ENCODE measurements around the gene TMEM30B. TPM values are rescaled to one million over a fixed set of nuclear protein-coding genes. Genes with fewer than 3 reads are reported as not detected.
A peak's percentile ranks its signal among the peaks of the same experiment; 100 is the strongest.

TMEM30B gene
- total and polyA plus RNA-seq, 2 experiments from 2014 or later: 18.2 to 19.3 TPM

GRCh38 chr14:61328626-61329262 is 47.6 kb upstream of the TMEM30B start:
- Histone ChIP-seq H3K79me2 (no peaks in the 10 kb centered on the region), H3K4me3 (no peak overlapping the region), H3K9me2 (replicated peaks; ENCODE audit: insufficient read depth) (no peaks in the 10 kb centered on the region), H3K4me1 (ENCODE audit: insufficient read depth) (no peaks in the 10 kb centered on the region), H4K20me1 (ENCODE audit: insufficient read depth, poor library complexity, severe bottlenecking) (no peaks in the 10 kb centered on the region), H3K27me3 (peaks cover 6% of the 10 kb centered on the region), H2AFZ (no peak overlapping the region), H3K36me3 (replicated peaks; ENCODE audit: insufficient read depth, low read depth) (no peaks in the 10 kb centered on the region), H3K9me3 (ENCODE audit: low read depth) (no peaks in the 10 kb centered on the region), H3K4me2 (no peak overlapping the region), H3K27ac (no peak overlapping the region)
- no peak for TF ChIP-seq EZH2 (IDR thresholded peaks at IDR 0.05; ENCODE audit: borderline replicate concordance)
- TF ChIP-seq EZH2phosphoT487 (IDR thresholded peaks at IDR 0.05; ENCODE audit: low read depth, severe bottlenecking, unreplicated experiment): no peak
- TF ChIP-seq CTCF (IDR thresholded peaks at IDR 0.05; ENCODE audit: poor library complexity): no peak
- DNase-seq (ENCODE audit: low spot score): no peak
- 96% methylated on average over 4 of the region's 4 CpGs for WGBS (ENCODE audit: low lambda C conversion rate, missing lambda C conversion rate)

GRCh38 chr14:61326847-61327246 is 45.7 kb upstream of the TMEM30B start:
- no peak for TF ChIP-seq CTCF (IDR thresholded peaks at IDR 0.05; ENCODE audit: poor library complexity)
- no peak for TF ChIP-seq EZH2 (IDR thresholded peaks at IDR 0.05; ENCODE audit: borderline replicate concordance)
- no peak for TF ChIP-seq EZH2phosphoT487 (IDR thresholded peaks at IDR 0.05; ENCODE audit: low read depth, severe bottlenecking, unreplicated experiment)
- no peaks in the 10 kb centered on the region for H3K79me2 ChIP-seq

GRCh38 chr14:61326146-61326545 is 45.0 kb upstream of the TMEM30B start:
- no peaks in the 10 kb centered on the region for H3K9me2 ChIP-seq (replicated peaks; ENCODE audit: insufficient read depth)
- H2AFZ ChIP-seq: no peak overlapping the region
- 94% methylated on average over 1 of the region's 1 CpG for WGBS (ENCODE audit: low lambda C conversion rate, missing lambda C conversion rate)
- no peak overlapping the region for H3K4me3 ChIP-seq
- no peaks in the 10 kb centered on the region for H3K36me3 ChIP-seq (replicated peaks; ENCODE audit: insufficient read depth, low read depth)
- TF ChIP-seq EZH2 (IDR thresholded peaks at IDR 0.05; ENCODE audit: borderline replicate concordance): no peak
- no peak for TF ChIP-seq CTCF (IDR thresholded peaks at IDR 0.05; ENCODE audit: poor library complexity)
- TF ChIP-seq EZH2phosphoT487 (IDR thresholded peaks at IDR 0.05; ENCODE audit: low read depth, severe bottlenecking, unreplicated experiment): no peak
- H3K9me3 ChIP-seq (ENCODE audit: low read depth): no peaks in the 10 kb centered on the region
- DNase-seq (ENCODE audit: low spot score): no peak
- H4K20me1 ChIP-seq (ENCODE audit: insufficient read depth, poor library complexity, severe bottlenecking): no peaks in the 10 kb centered on the region
- no peak overlapping the region for H3K4me2 ChIP-seq
- no peak overlapping the region for H3K27ac ChIP-seq
- H3K79me2 ChIP-seq: no peaks in the 10 kb centered on the region
- peaks cover 26% of the 10 kb centered on the region for H3K27me3 ChIP-seq
- H3K4me1 ChIP-seq (ENCODE audit: insufficient read depth): peaks cover 6% of the 10 kb centered on the region

More at GRCh38 chr14:61326847-61327246, 45.7 kb upstream of the TMEM30B start:
- Histone ChIP-seq H3K4me3 (no peak overlapping the region), H3K27me3 (peaks cover 24% of the 10 kb centered on the region), H3K9me3 (ENCODE audit: low read depth) (no peaks in the 10 kb centered on the region), H4K20me1 (ENCODE audit: insufficient read depth, poor library complexity, severe bottlenecking) (no peaks in the 10 kb centered on the region), H3K36me3 (replicated peaks; ENCODE audit: insufficient read depth, low read depth) (no peaks in the 10 kb centered on the region), H3K9me2 (replicated peaks; ENCODE audit: insufficient read depth) (no peaks in the 10 kb centered on the region), H3K4me2 (no peak overlapping the region), H3K27ac (peak overlapping the region; percentile 45), H2AFZ (no peak overlapping the region), H3K4me1 (ENCODE audit: insufficient read depth) (peaks cover 5% of the 10 kb centered on the region)
- 72% methylated on average over 4 of the region's 4 CpGs for WGBS (ENCODE audit: low lambda C conversion rate, missing lambda C conversion rate)
- DNase-seq (ENCODE audit: low spot score): peak; percentile 30

Data from hepatocyte (in vitro differentiated cells).